Stimulated activated CD8-positive, alpha-beta memory T cell treated with anti-CD3 and anti-CD28 coated beads, Interleukin-7, amount 100 ng/mL, for 48 hours (primary cell): Measurements from ENCODE around the gene ASIC3.
"Not testable (repeated sequence)": the region's sequence is repeated elsewhere in the genome, so short reads cannot be mapped to it uniquely, and the experiment has no call there.

Source experiments
- DNase-seq, 2 donors: peaks; one replicate each; pipeline ENCODE4 v3.0.0-alpha.2; 2020; ENCODE audit warnings: low read depth in 1 of 2; ENCODE audit errors: extremely low read depth in 1 of 2

The ASIC3 gene

DNA sequence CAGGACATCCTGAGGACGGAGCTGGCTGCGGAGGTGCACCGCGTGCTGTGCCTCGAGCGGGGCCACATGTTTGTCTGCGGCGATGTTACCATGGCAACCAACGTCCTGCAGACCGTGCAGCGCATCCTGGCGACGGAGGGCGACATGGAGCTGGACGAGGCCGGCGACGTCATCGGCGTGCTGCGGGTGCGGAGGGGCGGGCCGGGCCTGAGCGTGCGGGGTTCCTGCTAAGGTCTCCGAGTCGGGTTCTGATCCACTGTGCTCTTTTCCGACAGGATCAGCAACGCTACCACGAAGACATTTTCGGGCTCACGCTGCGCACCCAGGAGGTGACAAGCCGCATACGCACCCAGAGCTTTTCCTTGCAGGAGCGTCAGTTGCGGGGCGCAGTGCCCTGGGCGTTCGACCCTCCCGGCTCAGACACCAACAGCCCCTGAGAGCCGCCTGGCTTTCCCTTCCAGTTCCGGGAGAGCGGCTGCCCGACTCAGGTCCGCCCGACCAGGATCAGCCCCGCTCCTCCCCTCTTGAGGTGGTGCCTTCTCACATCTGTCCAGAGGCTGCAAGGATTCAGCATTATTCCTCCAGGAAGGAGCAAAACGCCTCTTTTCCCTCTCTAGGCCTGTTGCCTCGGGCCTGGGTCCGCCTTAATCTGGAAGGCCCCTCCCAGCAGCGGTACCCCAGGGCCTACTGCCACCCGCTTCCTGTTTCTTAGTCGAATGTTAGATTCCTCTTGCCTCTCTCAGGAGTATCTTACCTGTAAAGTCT, 34.4 kb upstream of the ASIC3 start:
- DNase-seq, result peak; percentile 54 to 86

DNA sequence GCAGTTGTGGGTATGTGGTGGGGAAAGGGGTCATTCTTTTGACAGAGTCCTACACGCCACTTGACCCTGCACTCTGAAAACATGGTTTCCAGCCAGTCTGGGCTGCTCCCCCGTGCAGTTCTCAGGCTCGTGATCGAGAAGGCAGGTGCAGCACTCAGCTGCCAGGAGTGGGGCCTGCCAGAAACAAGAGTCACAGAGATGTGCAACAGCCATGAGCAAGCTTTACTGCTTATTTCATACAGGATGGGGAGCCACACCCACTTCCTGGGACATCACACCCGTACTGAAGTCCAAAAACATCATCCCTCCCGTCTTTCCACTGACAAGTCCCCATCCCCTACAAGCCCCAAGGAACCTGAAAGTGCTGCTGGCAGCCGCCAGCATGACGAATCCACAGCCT, 33.4 kb upstream of the ASIC3 start:
- no peak for DNase-seq

DNA sequence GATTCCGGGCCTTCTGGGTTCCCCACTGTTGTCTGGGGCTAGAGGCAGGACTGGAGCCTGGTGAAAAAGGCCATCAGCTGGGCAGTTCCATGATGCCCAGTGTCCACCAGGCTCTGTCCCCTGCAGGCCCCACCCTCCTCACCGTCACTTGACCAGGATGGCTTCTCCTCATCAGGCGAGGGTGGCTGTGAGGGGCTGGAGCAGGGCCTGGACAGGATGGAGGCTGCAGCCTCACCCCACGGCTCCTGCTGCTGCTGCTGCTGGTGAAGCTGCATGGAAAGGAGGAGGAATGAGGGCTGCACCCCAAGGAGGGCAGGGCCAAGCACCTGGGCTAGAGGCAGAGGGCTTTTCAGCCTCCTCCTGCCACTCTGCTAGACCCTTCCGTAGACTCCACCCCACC, 32.4 kb upstream of the ASIC3 start:
- DNase-seq, result no peak

DNA sequence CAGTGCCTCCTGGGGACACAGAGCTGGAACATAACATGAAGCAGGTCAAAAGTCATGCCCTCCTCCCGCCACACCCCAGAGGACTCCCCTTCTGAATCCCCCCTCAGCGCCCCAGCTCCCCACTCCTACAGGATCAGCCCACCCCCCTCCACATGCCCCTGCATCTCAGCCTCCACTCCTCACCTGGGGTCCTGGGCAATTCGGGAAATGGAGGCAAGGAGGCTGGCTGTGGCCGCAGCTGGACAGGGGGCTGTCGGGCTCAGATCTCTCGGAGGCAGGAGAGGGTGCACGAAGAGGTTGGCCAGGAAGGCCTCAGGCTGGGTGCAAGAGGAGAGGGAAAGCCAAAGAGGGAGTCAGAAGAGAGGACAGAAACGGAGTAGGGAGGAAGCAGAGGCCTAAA, 31.8 kb upstream of the ASIC3 start:
- no peak for DNase-seq

DNA sequence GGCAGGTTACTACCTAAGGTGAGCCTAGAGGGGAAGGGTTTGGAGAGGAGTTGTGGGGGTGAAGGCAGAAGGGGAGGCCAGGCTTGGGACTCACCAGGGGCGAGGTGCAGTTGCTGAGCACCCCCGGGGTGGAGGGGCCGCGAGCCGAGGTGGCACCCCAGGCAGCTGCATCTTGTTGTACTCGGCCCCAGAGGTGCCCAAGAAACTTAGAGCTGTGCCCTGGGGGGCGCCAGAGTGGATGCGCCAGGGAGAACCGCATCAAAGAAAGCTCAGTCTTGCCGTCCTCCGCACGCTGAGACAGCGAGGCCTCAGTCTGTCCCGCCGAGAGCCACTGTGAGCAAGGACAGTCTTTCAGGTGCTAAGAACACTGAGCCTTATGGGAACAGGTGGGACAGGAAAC, 31.4 kb upstream of the ASIC3 start:
- DNase-seq, result no peak

DNA sequence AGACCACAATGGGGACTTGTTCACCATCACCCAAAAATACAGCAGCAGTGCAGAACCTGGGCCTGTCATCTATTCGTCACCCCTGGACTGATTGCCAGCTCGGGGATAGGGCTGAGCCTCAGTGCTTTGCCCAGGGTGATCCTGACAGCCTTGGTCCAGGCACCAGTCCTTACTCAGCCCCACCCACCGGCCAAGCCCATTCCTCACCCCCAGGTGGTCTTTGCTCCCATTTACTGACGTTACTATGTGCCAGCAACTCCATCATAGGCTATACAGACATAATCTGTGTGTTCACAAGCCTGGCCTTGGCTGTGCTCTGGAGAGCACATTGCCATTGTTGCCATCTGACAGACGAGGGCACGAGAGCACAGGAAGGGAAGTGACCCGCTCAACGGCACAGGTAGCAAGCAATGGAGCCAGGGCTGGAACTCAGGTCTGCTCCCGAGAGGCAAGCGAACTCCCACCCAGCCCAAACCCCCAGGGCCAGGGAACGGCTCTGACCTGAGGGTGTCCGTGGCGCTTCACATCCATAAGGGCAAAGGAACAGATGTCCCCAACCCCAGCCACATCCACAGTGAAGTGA, 30.9 kb upstream of the ASIC3 start:
- no peak for DNase-seq

DNA sequence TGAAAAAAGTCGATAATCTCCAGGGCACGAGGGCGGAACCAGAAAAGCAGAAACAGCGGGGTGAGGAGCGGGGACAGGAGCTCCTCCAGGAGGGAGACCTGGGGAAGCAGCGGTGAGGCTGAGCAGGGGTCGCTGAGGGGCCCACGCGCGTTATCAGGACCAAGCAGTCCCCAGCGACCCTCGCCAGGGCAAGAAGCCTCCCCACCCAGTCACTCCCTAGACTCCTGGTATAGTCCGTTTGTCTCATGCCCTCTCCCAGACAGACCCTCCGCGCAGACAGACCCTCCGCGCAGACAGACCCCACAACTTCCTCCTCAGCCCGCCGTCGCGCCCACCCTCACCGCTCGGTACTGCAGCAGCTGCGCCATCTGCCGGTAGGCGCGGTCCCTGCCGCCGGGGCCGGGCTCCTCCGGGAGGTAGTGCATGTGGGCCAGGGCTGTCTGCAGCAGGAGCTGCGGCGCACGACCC, 30.3 kb upstream of the ASIC3 start:
- DNase-seq, result peak; percentile 55 to 71

DNA sequence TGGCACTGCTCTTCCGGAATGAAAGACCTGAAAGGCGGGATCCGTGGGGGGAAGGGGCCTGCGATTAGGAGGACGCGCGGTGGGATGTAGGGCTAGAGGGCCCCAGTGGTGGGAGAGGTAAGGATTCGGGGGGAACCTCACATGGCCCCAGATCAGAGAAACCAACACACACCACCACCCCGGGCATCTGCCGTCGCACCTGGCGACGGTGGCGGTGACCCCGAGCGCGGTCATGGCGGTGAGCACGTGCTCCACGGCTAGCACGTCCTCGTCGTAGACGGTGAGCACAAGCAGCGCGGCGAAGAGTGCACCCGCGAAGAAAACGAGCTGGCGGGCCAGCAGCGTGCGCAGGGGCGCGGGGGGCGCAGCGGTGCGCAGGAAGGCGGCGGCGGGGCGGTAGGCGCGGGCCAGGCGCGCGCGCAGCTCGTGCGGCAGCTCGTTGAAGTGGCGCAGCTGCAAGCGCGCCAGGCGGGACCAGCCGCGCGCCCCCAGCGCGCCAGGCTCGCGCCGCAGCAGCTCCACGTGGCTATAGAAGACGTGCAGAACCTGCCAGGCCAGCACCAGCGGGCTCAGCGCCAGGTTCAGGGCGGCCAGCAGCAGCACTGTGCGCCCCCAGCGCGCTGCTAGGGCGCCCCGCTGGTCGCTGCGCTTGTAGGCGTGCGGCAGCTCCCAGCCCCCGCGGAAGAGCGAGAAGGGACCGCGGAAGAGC, 29.8 kb upstream of the ASIC3 start:
- no peak for DNase-seq

DNA sequence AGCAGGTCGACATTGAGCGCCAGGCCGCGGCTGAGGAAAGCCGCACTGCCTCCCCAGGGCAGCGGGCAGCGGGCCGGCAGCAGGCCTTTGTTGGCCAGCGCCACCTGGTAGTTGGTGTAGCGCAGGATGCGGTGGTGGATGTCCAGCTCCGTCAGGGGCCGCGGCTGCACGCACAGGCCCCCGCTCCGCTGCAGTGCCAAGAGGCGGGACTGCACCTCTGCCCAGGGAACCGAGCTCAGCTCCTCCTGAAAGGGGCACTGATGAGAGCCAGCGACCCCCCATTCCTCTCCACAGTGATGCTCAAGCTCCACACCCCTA, 29.2 kb upstream of the ASIC3 start:
- DNase-seq, result no peak

DNA sequence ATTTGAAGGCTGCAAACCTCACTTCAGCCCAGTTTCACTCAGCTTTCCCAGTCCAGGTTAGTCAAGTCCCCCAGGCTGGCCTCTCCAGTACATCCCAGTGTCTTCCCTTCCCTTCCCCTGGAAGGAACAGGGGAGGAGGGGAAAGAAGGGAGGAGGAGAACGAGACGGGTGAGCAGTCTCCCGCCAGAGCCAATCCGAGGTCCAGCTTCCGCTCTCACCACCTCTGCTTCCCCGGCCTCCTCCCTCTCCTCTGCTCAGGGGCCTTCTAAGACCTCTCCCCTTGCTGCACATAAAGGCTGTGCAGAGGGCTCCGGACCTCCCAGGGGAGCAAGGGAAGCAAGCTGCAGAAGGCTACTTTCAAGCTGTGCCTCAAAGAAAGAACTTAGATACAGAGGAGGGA, 28.1 kb upstream of the ASIC3 start:
- no peak for DNase-seq

DNA sequence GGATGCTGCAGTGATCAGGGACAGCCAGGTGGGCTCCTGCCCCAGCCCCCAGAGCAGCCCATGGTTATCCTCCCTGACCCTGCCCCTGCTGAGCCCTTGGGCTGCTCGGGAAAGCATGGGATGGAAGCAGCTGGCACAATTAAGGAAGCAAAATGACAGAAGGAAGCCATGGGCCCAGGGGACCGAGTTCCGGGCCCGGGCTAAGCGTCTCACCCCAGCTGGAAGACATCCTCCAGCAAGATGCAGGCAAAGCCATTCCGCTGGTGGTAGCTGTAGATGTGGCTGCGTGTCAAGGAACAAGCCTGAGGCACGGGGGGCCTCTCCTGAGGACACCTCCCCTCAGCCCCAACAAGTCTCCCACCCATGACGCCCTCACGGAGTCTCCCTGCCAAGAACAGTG, 25.1 kb upstream of the ASIC3 start:
- DNase-seq, result no peak

DNA sequence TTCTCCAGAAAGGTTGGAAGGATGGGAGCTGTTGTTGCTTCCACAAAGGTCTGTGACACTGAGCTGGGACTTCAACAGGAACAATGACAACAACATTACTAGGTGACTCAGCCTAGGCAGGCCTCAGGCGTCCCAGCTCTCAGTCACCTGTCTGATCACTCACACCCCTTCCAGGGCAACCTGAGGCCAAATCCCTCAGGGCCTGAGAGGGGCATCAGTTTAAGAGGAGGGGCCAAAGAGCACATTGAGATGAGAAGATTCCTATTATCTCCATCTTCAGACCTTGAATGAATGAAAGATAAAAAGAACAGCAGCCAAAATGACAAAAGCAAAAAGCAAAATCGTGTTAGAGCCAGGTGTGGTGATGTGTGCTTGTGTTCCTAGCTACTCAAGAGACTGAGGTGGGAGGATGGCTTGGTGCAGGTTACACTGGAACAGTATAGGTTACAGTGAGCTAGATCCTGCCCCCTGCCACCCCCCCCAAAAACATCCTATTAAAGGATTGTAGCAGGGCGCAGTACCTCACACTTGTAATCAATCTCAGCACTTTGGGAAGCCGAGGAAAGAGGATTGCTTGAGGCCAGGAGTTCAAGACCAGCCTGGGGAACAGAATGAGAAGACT, 23.8 kb upstream of the ASIC3 start, which contains the start of gene ATG9B:
TSS of gene ATG9B (minus strand) at position 60 of the 622 bp plus-strand sequence. CDS start 71 bp downstream, outside the sequence.
- no peak for DNase-seq

DNA sequence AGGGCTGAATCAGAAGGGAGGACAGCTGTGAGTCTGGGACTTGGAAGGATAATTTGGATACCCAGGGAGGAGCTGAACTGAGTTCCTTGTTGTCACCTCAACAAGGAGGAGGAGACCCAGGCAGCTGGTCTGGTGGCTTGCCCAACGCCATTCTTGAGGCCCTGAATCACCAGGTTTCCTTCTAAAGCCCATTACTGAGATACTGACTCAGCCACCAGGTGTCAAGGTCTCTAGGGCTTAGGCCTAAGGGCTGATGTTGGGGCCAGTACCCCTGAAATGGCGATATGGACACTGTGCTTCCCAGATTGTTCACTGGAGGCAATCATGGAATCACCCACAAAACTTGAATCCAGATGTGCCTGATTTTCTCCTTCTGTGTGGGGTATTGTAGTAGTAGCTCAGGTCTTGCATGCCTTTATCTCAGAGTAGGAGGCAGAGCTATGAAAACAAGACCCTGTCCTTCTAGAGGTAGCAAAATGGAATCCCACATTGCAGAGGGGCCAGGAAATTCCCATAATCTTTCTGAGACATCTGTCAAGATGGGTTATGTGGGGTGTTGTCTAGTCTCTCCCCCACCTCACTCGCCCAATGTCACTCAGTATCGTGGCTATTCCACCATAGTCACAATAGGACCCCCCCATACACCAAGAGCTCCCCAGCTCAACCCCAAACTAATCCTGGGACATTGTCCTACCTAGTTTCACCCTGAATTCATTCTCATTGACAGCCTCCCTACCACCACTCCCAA, 22.2 kb upstream of the ASIC3 start:
- no peak for DNase-seq

DNA sequence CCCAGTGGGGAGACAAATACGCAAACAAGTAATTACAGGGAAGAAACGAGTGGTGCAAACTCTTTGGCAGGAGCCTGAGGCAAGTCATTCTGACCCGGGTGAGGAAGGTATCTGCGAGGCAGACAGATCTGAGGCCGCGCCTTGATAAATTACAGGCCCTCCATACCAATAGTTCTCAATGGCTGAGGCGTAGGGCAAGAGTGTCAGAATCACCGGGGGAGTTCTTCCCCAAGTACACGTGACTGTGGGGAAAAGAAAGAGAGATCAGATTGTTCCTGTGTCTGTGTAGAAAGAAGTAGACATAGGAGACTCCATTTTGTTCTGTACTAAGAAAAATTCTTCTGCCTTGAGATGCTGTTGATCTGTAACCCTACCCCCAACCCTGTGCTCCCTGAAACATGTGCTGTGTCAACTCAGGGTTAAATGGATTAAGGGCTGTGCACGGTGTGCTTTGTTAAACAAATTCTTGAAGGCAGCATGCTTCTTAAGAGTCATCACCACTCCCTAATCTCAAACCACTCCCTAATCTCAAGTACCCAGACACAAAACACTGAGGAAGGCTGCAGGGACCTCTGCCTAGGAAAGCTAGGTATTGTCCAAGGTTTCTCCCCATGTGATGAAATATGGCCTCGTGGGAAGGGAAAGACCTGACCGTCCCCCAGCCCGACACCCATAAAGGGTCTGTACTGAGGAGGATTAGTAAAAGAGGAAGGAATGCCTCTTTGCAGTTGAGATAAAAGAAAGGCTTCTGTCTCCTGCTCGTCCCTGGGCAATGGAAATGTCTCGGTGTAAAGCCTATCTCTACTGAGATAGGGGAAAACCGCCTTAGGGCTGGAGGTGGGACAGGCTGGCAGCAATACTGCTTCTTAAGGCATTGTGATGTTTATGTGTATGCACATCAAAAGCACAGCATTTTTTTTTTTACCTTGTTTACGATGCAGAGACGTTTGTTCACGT, 21.3 kb upstream of the ASIC3 start:
- DNase-seq, result not testable (repeated sequence)

DNA sequence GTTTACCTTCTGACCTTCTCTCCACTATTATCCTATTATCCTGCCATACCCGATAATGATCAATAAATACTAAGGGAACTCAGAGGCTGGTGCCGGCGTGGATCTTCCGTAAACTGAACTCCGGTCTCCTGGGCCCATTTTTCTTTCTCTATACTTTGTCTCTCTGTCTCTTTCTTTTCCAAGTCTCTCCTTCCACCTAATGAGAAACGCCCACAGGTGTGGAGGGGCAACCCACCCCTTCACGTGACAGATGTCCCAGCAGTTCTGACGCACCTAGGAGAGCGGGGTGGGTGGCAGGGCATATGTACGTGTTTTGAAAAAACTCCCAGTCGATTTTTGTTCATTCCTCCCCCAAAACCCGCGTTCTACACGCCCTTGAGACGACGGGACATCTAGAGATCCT, 20.6 kb upstream of the ASIC3 start:
- not testable (repeated sequence) for DNase-seq

DNA sequence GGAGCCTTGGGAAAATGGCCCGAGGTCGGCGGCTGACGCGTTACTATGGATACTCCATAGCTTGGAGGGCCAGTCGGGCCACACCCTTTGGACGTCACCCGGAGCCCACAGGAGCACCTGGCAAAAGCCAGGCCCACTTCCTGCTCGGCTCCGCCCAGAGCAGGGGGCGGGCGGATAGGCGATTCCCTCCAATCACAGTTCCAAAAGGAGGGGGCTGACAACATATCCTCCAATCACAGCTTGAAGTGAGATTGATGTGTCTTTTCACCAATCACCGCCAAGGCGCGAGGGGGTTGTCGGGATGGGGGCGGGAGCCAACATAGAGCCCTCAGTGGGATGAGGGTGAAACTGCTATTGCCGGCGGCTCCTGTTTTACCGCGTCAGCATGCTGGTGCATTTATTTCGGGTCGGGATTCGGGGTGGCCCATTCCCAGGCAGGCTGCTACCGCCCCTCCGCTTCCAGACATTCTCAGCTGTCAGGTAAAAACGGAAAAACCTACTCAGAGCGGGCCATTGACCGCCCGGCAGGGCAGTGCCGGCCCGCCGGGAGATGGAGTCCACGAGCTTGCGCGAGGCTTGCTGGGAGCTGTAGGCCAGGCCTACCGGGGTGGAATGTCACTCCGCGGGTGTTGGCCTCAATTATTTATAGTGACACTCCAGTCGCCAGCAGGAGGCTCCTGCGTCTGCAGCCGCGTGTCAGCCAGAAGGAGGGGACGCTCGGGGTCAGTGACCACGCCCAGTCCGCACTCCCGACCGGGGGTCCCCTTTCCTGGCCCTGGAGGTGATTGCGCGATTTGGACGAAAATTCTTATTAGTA, 20.0 kb upstream of the ASIC3 start, which contains the start of gene ABCB8:
TSS of gene ABCB8 (plus strand) at position 320 of the 817 bp plus-strand sequence. CDS start at position 386, 66 bp downstream.
- DNase-seq, result peak; percentile 94 to 96

DNA sequence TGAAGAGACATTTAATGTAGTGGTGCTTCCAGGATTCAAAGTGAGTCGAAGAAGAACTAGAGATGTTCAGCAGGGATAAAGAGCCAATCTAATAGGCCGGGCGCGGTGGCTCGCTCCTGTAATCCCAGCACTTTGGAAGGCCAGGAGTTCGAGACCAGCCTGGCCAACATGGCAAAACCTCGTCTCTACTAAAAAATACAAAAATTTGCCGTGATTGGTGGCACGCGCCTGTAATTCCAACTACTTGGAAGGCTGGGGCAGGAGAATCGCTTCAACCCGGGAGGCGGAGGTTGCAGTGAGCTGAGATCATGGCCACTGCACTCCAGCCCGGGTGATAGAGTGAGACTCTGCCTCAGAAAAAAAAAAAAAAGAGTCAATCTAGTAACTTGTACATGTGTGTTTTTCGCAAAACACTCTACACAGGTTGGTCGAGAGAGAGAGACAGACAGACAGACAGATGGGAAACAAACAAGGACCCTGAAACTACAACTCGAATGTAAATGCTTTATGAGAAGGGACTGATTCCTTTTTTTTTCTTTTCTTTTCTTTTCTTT, 19.3 kb upstream of the ASIC3 start:
- DNase-seq, result no peak

DNA sequence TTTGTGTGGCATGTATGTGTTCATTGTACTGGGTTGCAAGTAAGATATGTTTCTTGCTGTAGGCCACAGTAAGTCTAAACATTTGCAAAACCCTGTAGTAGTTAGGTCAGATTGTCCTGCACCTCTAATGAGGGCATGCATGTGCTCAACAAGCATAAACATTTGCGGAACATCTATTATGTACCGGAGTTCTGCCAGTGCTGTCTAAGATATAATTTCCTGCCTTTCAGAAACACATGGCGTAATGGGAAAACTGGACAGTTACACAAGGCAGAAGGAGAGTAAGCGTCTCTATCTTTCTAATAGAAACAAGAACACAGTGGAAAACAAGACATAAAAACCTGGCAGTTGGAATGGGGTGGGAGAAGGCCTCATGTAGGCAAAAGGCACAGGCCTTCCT, 17.3 kb upstream of the ASIC3 start:
- DNase-seq, result no peak
